LoVo (cell line): ENCODE measurements around the gene OR5V1.
"Not testable (repeated sequence)": the region's sequence is repeated elsewhere in the genome, so short reads cannot be mapped to it uniquely, and the experiment has no call there.

Experiments used
- DNase-seq: peaks from one replicate; pipeline ENCODE4 v3.0.0-alpha.2; 2016; ENCODE audit warnings: low spot score

Gene OR5V1

GRCh38 chr6:29368765-29369164, at the start of gene OR5V1:
Gene OR5V1, minus strand, starts transcription at chr6:29368865. Its CDS starts 12,670 bp downstream, at chr6:29356195.
- DNase-seq = no peak

GRCh38 chr6:29414588-29414987, 45.9 kb upstream of the OR5V1 start, which contains the start of gene OR12D1:
Gene OR12D1, plus strand, starts transcription at chr6:29414928.
- DNase-seq = no peak

GRCh38 chr6:29403801-29404200, 35.1 kb upstream of the OR5V1 start:
- DNase-seq = no peak

- no peak for DNase-seq
These were observed 30.9 kb upstream of the OR5V1 start for GRCh38 chr6:29399525-29399924.

- no peak for DNase-seq
These were observed 26.7 kb upstream of the OR5V1 start, which contains the start of gene OR12D2 for GRCh38 chr6:29395331-29395730. Gene OR12D2, plus strand, starts transcription at chr6:29395631. Its CDS starts 1,069 bp downstream, at chr6:29396700.

GRCh38 chr6:29388533-29388932, 19.9 kb upstream of the OR5V1 start:
- no peak for DNase-seq

- no peak for DNase-seq
These were observed 7.3 kb upstream of the OR5V1 start for GRCh38 chr6:29376003-29376402.

- no peak for DNase-seq
These were observed 6.5 kb upstream of the OR5V1 start, which contains the start of gene OR12D3 for GRCh38 chr6:29375191-29375590. Gene OR12D3, minus strand, starts transcription at chr6:29375291. Its CDS starts 4 bp downstream, at chr6:29375287.

- DNase-seq = no peak
These were observed 13.1 kb downstream of the OR5V1 start for GRCh38 chr6:29355603-29356002.

- no peak for DNase-seq
These were observed 13.7 kb downstream of the OR5V1 start for GRCh38 chr6:29354980-29355379.

GRCh38 chr6:29349348-29349747, 19.3 kb downstream of the OR5V1 start:
- not testable (repeated sequence) for DNase-seq

GRCh38 chr6:29345380-29345779, 23.3 kb downstream of the OR5V1 start:
- no peak for DNase-seq

GRCh38 chr6:29336269-29336668, 32.4 kb downstream of the OR5V1 start:
- DNase-seq = no peak

GRCh38 chr6:29332676-29333075, 36.0 kb downstream of the OR5V1 start:
- no peak for DNase-seq

GRCh38 chr6:29325777-29326176, 42.9 kb downstream of the OR5V1 start:
- DNase-seq = no peak

- DNase-seq = not testable (repeated sequence)
These were observed 45.3 kb downstream of the OR5V1 start for GRCh38 chr6:29323332-29323731.

- no peak for DNase-seq
These were observed 48.7 kb downstream of the OR5V1 start for GRCh38 chr6:29319931-29320330.
